Ectodermal cell (in vitro differentiated cells): ENCODE data around the gene ZNF736.
"Not testable (repeated sequence)": the region's sequence is repeated elsewhere in the genome, so short reads cannot be mapped to it uniquely, and the experiment has no call there.

Source experiments
- H3K27ac ChIP-seq: 2 replicates; pipeline ENCODE4 v1.7.0; 2013; ENCODE audit warnings: mild to moderate bottlenecking, low read depth, low read length; ENCODE audit not compliant: insufficient read depth, poor library complexity, severe bottlenecking
- H3K27me3 ChIP-seq: 2 replicates; pipeline ENCODE4 v1.7.0; 2013; ENCODE audit warnings: mild to moderate bottlenecking, low read length; ENCODE audit not compliant: insufficient read depth, control insufficient read depth, poor library complexity, severe bottlenecking
- H3K36me3 ChIP-seq: one replicate; pipeline ENCODE4 v1.7.0; 2013; ENCODE audit warnings: low read length; ENCODE audit not compliant: control insufficient read depth, insufficient read depth
- H3K4me1 ChIP-seq: one replicate; pipeline ENCODE4 v1.7.0; 2013; ENCODE audit warnings: low read length; ENCODE audit not compliant: control insufficient read depth, insufficient read depth
- H3K4me3 ChIP-seq: 2 replicates; pipeline ENCODE4 v1.7.0; 2013; ENCODE audit warnings: low read depth, low read length, control low read depth; ENCODE audit not compliant: insufficient read depth
- H3K9me3 ChIP-seq: 2 replicates; pipeline ENCODE4 v1.7.0; 2013; ENCODE audit warnings: mild to moderate bottlenecking, low read length, moderate library complexity; ENCODE audit not compliant: control insufficient read depth
- WGBS, 2 experiments: methylation state at CpG; one replicate each; pipeline ENCODE4 v1.1.7; 2013; ENCODE audit warnings: missing lambda C conversion rate in 2 of 2; 5-methylcytosine and 5-hydroxymethylcytosine counted together

The ZNF736 gene

GRCh38 chr7:64312826-64313225, 935 bp upstream of the ZNF736 start:
- no peaks in the 10 kb centered on the region for H3K9me3 ChIP-seq
- H3K4me3 ChIP-seq: no peak overlapping the region
- no peaks in the 10 kb centered on the region for H3K27me3 ChIP-seq
- no peak overlapping the region for H3K27ac ChIP-seq
- no peaks in the 10 kb centered on the region for H3K36me3 ChIP-seq
- 80 to 88% methylated on average over 2 of the region's 2 CpGs for WGBS, 2 experiments
- no peaks in the 10 kb centered on the region for H3K4me1 ChIP-seq

- Histone ChIP-seq H3K4me1 (no peaks in the 10 kb centered on the region), H3K27ac (peak overlapping the region; percentile 93), H3K4me3 (peak overlapping the region; percentile 68), H3K27me3 (no peaks in the 10 kb centered on the region), H3K9me3 (peaks cover 3% of the 10 kb centered on the region), H3K36me3 (no peaks in the 10 kb centered on the region)
- 59 to 62% methylated on average over 10 of the region's 10 CpGs for WGBS, 2 experiments
These were observed 805 bp downstream of the ZNF736 start for GRCh38 chr7:64314566-64314965.

GRCh38 chr7:64316031-64316742, 2.4 kb downstream of the ZNF736 start:
- H3K36me3 ChIP-seq, H3K4me1 ChIP-seq, H3K9me3 ChIP-seq, H3K4me3 ChIP-seq, H3K27ac ChIP-seq, H3K27me3 ChIP-seq: not testable (repeated sequence)
- 35 to 69% methylated on average over 1 of the region's 1 CpG for WGBS, 2 experiments

GRCh38 chr7:64320547-64321513, 7.1 kb downstream of the ZNF736 start:
- no peak overlapping the region for H3K4me3 ChIP-seq
- no peak overlapping the region for H3K27ac ChIP-seq
- 89 to 100% methylated on average over 1 to 3 of the region's 3 CpGs for WGBS, 2 experiments
- H3K9me3 ChIP-seq: peaks cover 10% of the 10 kb centered on the region
- no peaks in the 10 kb centered on the region for H3K36me3 ChIP-seq
- H3K4me1 ChIP-seq: no peaks in the 10 kb centered on the region
- H3K27me3 ChIP-seq: no peaks in the 10 kb centered on the region

GRCh38 chr7:64324166-64324565, 10.4 kb downstream of the ZNF736 start:
- not testable (repeated sequence) for H3K9me3 ChIP-seq, H3K4me3 ChIP-seq, H3K36me3 ChIP-seq, H3K4me1 ChIP-seq, H3K27me3 ChIP-seq, H3K27ac ChIP-seq
- 89 to 95% methylated on average over 3 of the region's 3 CpGs for WGBS, 2 experiments

GRCh38 chr7:64348713-64349210, 35.0 kb downstream of the ZNF736 start:
- H3K27ac ChIP-seq, H3K27me3 ChIP-seq, H3K4me3 ChIP-seq, H3K36me3 ChIP-seq, H3K4me1 ChIP-seq: not testable (repeated sequence)
- 79 to 86% methylated on average over 3 of the region's 3 CpGs for WGBS, 2 experiments
- H3K9me3 ChIP-seq: peaks cover 14% of the 10 kb centered on the region

GRCh38 chr7:64359543-64359942, 45.8 kb downstream of the ZNF736 start:
- WGBS, 2 experiments: 90 to 100% methylated on average over 2 of the region's 2 CpGs

GRCh38 chr7:64371116-64371515, 57.4 kb downstream of the ZNF736 start:
- H3K36me3 ChIP-seq: no peaks in the 10 kb centered on the region
- no peak overlapping the region for H3K27ac ChIP-seq
- WGBS, 2 experiments: 78 to 83% methylated on average over 2 of the region's 2 CpGs
- peaks cover 10% of the 10 kb centered on the region for H3K9me3 ChIP-seq
- no peaks in the 10 kb centered on the region for H3K4me1 ChIP-seq
- no peak overlapping the region for H3K4me3 ChIP-seq
- no peaks in the 10 kb centered on the region for H3K27me3 ChIP-seq

More at GRCh38 chr7:64359543-64359942, 45.8 kb downstream of the ZNF736 start:
- Histone ChIP-seq H3K9me3 (peaks cover 32% of the 10 kb centered on the region), H3K4me3 (no peak overlapping the region), H3K36me3 (no peaks in the 10 kb centered on the region), H3K4me1 (no peaks in the 10 kb centered on the region), H3K27me3 (no peaks in the 10 kb centered on the region), H3K27ac (no peak overlapping the region)

- no peak overlapping the region for H3K27ac ChIP-seq
- H3K4me3 ChIP-seq: no peak overlapping the region
- no peaks in the 10 kb centered on the region for H3K36me3 ChIP-seq
- no peaks in the 10 kb centered on the region for H3K27me3 ChIP-seq
- peaks cover 14% of the 10 kb centered on the region for H3K9me3 ChIP-seq
- WGBS, 2 experiments: 78% methylated on average over 2 of the region's 2 CpGs
- no peaks in the 10 kb centered on the region for H3K4me1 ChIP-seq
These were observed 59.3 kb downstream of the ZNF736 start for GRCh38 chr7:64373017-64373416.

GRCh38 chr7:64400401-64400800, 86.6 kb downstream of the ZNF736 start:
- Histone ChIP-seq H3K27me3 (no peaks in the 10 kb centered on the region), H3K9me3 (peaks cover 5% of the 10 kb centered on the region), H3K4me3 (no peak overlapping the region), H3K27ac (no peak overlapping the region), H3K36me3 (no peaks in the 10 kb centered on the region), H3K4me1 (no peaks in the 10 kb centered on the region)
